Skeletal muscle tissue (tissue), 4 donors: Measurements from ENCODE around the gene SLC11A2. TPM values are rescaled to one million over a fixed set of nuclear protein-coding genes. Genes with fewer than 3 reads are reported as not detected.

Experiments used
- H3K27ac ChIP-seq: one replicate; pipeline ENCODE4 v1.7.0; 2013; ENCODE audit warnings: mild to moderate bottlenecking, low read depth, low read length, inconsistent platforms
- H3K27me3 ChIP-seq, 3 donors: one replicate each; pipeline ENCODE4 v1.7.0; 2013; ENCODE audit warnings: low read length in 3 of 3; ENCODE audit not compliant: control insufficient read depth in 3 of 3, insufficient read depth in 3 of 3
- H3K36me3 ChIP-seq, 3 donors: one replicate each; pipeline ENCODE4 v1.7.0; 2013; ENCODE audit warnings: low read length in 3 of 3; ENCODE audit not compliant: control insufficient read depth in 3 of 3, insufficient read depth in 3 of 3
- H3K4me1 ChIP-seq, 3 donors: one replicate each; pipeline ENCODE4 v1.7.0; 2013; ENCODE audit warnings: low read length in 3 of 3, mild to moderate bottlenecking in 3 of 3; ENCODE audit not compliant: control insufficient read depth in 3 of 3, insufficient read depth in 3 of 3
- H3K4me3 ChIP-seq, 3 donors: one replicate each; pipeline ENCODE4 v1.7.0; 2013; ENCODE audit warnings: low read length in 3 of 3
- H3K9ac ChIP-seq, 3 donors: one replicate each; pipeline ENCODE4 v1.7.0; 2013; ENCODE audit warnings: low read length in 3 of 3, mild to moderate bottlenecking in 3 of 3, moderate library complexity in 2 of 3, low read depth in 1 of 3
- H3K9me3 ChIP-seq, 3 donors: one replicate each; pipeline ENCODE4 v1.7.0; 2013; ENCODE audit warnings: low read length in 3 of 3; ENCODE audit not compliant: control insufficient read depth in 3 of 3
- total RNA-seq: library from RNA; depleted of rRNA; stranded (reverse); fragments of >200 nt; gene quantifications from one replicate; pipeline ENCODE4 v1.2.3, GENCODE V29; 2014
- donor health status: Osteomylitis.

Gene SLC11A2
- total RNA-seq, 1 donor from 2014 or later, result 39.1 TPM

GRCh38 chr12:51056242-51056641 is 30.1 kb upstream of the SLC11A2 start:
- Histone ChIP-seq H3K27me3 (no peaks in the 10 kb centered on the region), H3K27ac (no peak overlapping the region), H3K4me3 (no peak overlapping the region), H3K36me3 (peaks cover 50 to 69% (median 62%) of the 10 kb centered on the region in 3 donors), H3K9me3 (no peaks in the 10 kb centered on the region), H3K9ac (no peak overlapping the region), H3K4me1 (no peaks in the 10 kb centered on the region)

DNA sequence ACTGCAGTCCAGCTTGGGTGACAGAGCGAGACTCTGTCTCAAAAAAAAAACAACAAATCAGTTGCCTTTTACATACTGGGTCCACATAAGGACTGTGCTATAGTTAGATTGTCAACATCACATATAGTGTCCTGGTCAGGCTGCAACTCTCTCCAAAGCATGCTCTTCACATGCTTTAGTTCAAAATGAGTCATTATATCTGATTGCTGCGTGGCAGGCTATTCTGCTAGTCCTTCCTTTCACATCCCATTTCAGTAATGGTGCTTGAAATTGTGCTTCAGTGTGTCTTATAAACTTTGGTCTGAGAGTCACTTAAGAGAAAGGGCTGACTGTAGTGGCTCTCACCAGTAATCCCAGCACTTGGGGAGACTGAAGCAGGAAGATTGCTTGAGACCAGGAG is 28.9 kb upstream of the SLC11A2 start:
- H3K27ac ChIP-seq, result no peak overlapping the region
- no peak overlapping the region for H3K9ac ChIP-seq
- no peaks in the 10 kb centered on the region for H3K9me3 ChIP-seq
- H3K36me3 ChIP-seq, result peaks cover 45 to 65% (median 61%) of the 10 kb centered on the region in 3 donors
- H3K4me3 ChIP-seq, result no peak overlapping the region
- H3K27me3 ChIP-seq, result no peaks in the 10 kb centered on the region
- no peaks in the 10 kb centered on the region for H3K4me1 ChIP-seq

DNA sequence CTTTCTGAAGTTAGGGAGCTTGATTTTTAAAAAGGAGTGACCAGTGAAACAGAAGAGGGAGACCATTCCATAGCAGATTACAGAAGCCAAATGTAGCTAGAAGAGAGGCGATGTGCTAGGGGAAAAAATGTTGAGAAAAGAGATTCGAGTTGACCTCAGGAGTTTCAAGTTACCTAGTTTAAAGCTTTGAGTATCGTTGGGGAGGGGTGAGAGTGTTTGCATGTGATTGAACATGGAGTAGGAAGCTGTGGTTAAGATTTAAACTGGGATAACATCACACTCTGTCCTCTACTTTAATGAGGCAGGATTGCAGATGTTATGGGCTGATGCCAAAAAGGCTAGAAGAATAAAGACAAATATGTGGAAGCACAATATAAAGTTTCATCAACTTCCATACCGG is 25.6 kb upstream of the SLC11A2 start:
- H3K36me3 ChIP-seq, result peaks cover 22 to 40% (median 37%) of the 10 kb centered on the region in 3 donors
- no peak overlapping the region for H3K4me3 ChIP-seq
- no peaks in the 10 kb centered on the region for H3K9me3 ChIP-seq
- no peaks in the 10 kb centered on the region for H3K27me3 ChIP-seq
- H3K9ac ChIP-seq, result no peak overlapping the region
- H3K27ac ChIP-seq, result no peak overlapping the region
- peaks cover 6 to 25% (median 15%) of the 10 kb centered on the region in 3 donors for H3K4me1 ChIP-seq

GRCh38 chr12:51049525-51049924 is 23.3 kb upstream of the SLC11A2 start:
- Histone ChIP-seq H3K36me3 (peaks cover 7 to 28% (median 22%) of the 10 kb centered on the region in 3 donors), H3K27me3 (no peaks in the 10 kb centered on the region), H3K27ac (no peak overlapping the region), H3K4me3 (peak overlapping the region; percentile 0 to 98 (median 94)), H3K9me3 (no peaks in the 10 kb centered on the region), H3K4me1 (peaks cover 6 to 25% (median 15%) of the 10 kb centered on the region in 3 donors), H3K9ac (peak overlapping the region; percentile 14 to 92 (median 89))

DNA sequence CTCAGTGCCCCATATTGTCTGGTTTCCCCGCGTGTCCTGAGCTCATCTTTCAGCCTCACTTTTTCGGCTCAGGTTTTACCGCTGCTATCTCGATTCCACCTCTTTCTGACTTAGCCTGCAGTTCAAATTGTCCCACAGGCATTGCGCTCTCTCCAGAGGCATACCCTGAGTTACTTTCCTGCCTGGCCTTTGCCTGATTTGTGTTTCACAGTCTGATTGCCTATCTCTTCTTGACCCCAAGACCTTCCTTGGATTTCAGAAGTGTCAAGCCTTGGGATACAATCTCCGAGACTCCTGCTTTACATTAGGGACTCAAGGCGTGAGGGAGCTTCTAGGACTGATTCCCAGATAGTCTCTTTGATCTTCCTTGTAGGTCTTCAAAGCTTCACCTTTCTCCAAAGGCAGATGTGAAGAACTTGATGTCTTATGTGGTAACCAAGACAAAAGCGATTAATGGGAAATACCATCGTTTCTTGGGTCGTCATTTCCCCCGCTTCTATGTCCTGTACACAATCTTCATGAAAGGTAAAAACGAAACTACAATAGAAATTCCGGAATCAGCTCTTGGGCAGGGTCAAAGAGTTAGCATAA is 22.6 kb upstream of the SLC11A2 start:
- Histone ChIP-seq H3K36me3 (peaks cover 2 to 20% (median 15%) of the 10 kb centered on the region in 3 donors), H3K9ac (peak overlapping the region; percentile 89 to 100 (median 92)), H3K4me1 (peaks cover 6 to 25% (median 15%) of the 10 kb centered on the region in 3 donors), H3K4me3 (peak overlapping the region; percentile 94 to 98 (median 97)), H3K27ac (peak overlapping the region; percentile 90), H3K9me3 (no peaks in the 10 kb centered on the region), H3K27me3 (no peaks in the 10 kb centered on the region)

- no peaks in the 10 kb centered on the region for H3K27me3 ChIP-seq
- peak within 1 kb of the TSS; percentile 90 for H3K27ac ChIP-seq
These were observed 21.7 kb upstream of the SLC11A2 start, which contains the start of gene LETMD1 for GRCh38 chr12:51047655-51048540. TSS of gene LETMD1 (plus strand) at chr12:51048327. CDS start at chr12:51048357, 30 bp downstream.

DNA sequence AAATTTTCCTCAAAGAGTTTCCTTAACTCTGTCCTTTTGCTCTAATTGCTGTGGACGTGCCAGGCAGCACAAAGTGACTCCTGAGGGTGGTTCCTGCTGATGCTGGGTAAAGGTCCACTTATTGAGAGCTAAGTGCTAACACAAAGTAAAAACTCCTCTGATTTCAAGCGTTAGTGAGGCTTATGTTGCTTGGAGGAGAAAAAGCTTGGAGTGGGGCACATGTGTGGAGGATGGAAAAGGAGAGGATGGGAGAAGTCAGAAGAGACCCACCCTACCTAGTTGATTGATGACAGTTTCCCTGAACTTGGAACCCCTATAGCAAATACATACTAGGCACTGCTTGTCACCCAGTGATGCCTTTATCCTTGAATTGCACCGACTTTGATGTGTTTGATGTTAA is 10.1 kb upstream of the SLC11A2 start:
- H3K27ac ChIP-seq, result no peak overlapping the region
- H3K4me1 ChIP-seq, result no peaks in the 10 kb centered on the region
- H3K36me3 ChIP-seq, result no peaks in the 10 kb centered on the region
- no peaks in the 10 kb centered on the region for H3K27me3 ChIP-seq
- H3K4me3 ChIP-seq, result no peak overlapping the region
- H3K9ac ChIP-seq, result no peak overlapping the region
- H3K9me3 ChIP-seq, result no peaks in the 10 kb centered on the region

More at GRCh38 chr12:51047655-51048540, 21.7 kb upstream of the SLC11A2 start, which contains the start of gene LETMD1:
- Histone ChIP-seq H3K36me3 (peaks cover 0 to 12% (median 6%) of the 10 kb centered on the region in 3 donors), H3K9ac (peak within 1 kb of the TSS; percentile 89 to 100 (median 92)), H3K9me3 (no peaks in the 10 kb centered on the region), H3K4me1 (peaks cover 6 to 25% (median 15%) of the 10 kb centered on the region in 3 donors), H3K4me3 (peak within 1 kb of the TSS; percentile 94 to 98 (median 97))

- no peaks in the 10 kb centered on the region for H3K36me3 ChIP-seq
These were observed 7.4 kb upstream of the SLC11A2 start for GRCh38 chr12:51033457-51034089.

GRCh38 chr12:51033048-51033447 is 6.9 kb upstream of the SLC11A2 start:
- Histone ChIP-seq H3K4me3 (no peak overlapping the region), H3K27me3 (no peaks in the 10 kb centered on the region), H3K36me3 (no peaks in the 10 kb centered on the region), H3K4me1 (no peaks in the 10 kb centered on the region), H3K9me3 (no peaks in the 10 kb centered on the region), H3K27ac (no peak overlapping the region), H3K9ac (no peak overlapping the region)

More at GRCh38 chr12:51033457-51034089, 7.4 kb upstream of the SLC11A2 start:
- Histone ChIP-seq H3K9me3 (no peaks in the 10 kb centered on the region), H3K27me3 (no peaks in the 10 kb centered on the region), H3K4me3 (no peak overlapping the region), H3K27ac (no peak overlapping the region), H3K9ac (no peak overlapping the region), H3K4me1 (no peaks in the 10 kb centered on the region)
